Measurements from ENCODE around the gene MYRIP.

MYRIP gene

DNA sequence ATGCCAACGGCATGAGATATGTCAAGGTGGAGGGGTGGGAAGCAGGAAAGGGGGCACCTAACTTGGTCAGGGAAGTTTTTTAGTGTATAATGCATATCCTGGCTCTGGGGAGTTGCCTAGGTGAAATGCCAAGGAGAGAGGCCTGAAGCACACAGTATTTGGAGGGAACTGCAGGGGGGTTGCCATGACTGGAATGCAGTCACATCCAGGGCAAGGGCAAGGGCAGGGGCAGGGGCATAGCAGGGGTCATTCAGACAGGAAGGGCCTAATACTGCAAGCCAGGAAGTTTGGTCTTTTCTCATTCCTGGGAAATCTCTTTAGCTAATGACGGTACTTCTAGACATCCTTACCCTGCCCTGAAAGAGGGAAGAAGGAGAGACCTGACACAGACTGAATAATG, 60.5 kb downstream of the MYRIP start:
- Histone ChIP-seq H3K9me3 (ENCODE audit: control insufficient read depth, insufficient read depth, low read length) (no peaks in the 10 kb centered on the region), H3K4me2 (ENCODE audit: low read length) (no peak overlapping the region), H3K27ac (ENCODE audit: low read depth, low read length) (no peak overlapping the region), H3K79me2 (ENCODE audit: control insufficient read depth, low read length) (no peaks in the 10 kb centered on the region), H3K27me3 (ENCODE audit: control insufficient read depth, low read length) (no peaks in the 10 kb centered on the region), H3K36me3 (ENCODE audit: control insufficient read depth, low read length) (no peaks in the 10 kb centered on the region), H3K4me1 (ENCODE audit: control insufficient read depth, low read length) (no peaks in the 10 kb centered on the region), H3K9me2 (replicated peaks; ENCODE audit: control insufficient read depth, low read length) (no peaks in the 10 kb centered on the region), H4K20me1 (ENCODE audit: control insufficient read depth, insufficient read depth, low read depth, low read length) (no peaks in the 10 kb centered on the region), H3F3A (ENCODE audit: control insufficient read depth, insufficient read depth) (no peaks in the 10 kb centered on the region), H3K4me3 (ENCODE audit: low read length) (no peak overlapping the region)
- TF ChIP-seq, protein P1, sequence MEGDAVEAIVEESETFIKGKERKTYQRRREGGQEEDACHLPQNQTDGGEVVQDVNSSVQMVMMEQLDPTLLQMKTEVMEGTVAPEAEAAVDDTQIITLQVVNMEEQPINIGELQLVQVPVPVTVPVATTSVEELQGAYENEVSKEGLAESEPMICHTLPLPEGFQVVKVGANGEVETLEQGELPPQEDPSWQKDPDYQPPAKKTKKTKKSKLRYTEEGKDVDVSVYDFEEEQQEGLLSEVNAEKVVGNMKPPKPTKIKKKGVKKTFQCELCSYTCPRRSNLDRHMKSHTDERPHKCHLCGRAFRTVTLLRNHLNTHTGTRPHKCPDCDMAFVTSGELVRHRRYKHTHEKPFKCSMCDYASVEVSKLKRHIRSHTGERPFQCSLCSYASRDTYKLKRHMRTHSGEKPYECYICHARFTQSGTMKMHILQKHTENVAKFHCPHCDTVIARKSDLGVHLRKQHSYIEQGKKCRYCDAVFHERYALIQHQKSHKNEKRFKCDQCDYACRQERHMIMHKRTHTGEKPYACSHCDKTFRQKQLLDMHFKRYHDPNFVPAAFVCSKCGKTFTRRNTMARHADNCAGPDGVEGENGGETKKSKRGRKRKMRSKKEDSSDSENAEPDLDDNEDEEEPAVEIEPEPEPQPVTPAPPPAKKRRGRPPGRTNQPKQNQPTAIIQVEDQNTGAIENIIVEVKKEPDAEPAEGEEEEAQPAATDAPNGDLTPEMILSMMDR (IDR thresholded peaks at IDR 0.05; ENCODE audit: low read depth, low read length, poor library complexity, severe bottlenecking): no peak
- no peak for TF ChIP-seq EZH2phosphoT487 (IDR thresholded peaks at IDR 0.05; ENCODE audit: borderline replicate concordance, low read length)

DNA sequence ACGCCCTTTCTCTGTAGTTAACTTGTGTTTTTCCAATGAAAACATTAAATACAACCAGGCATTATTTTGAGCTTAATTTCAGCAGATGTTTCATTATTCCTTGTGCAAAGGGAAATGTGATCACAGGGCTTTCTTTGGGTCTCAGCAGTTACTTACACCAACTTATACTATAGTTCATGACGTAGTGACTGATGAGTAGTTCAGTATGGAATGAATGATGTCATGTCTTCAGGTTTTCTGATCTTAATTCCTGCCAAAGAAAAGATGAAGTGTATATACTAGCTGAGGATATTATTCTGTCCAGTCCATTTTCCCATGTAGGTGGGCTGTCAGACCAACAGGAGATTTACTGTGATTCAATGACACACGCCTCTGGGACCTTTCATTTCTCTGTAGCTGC, 61.3 kb downstream of the MYRIP start:
- Histone ChIP-seq H3K36me3 (ENCODE audit: control insufficient read depth, low read length) (no peaks in the 10 kb centered on the region), H3F3A (ENCODE audit: control insufficient read depth, insufficient read depth) (no peaks in the 10 kb centered on the region), H3K79me2 (ENCODE audit: control insufficient read depth, low read length) (no peaks in the 10 kb centered on the region), H4K20me1 (ENCODE audit: control insufficient read depth, insufficient read depth, low read depth, low read length) (no peaks in the 10 kb centered on the region), H3K4me3 (ENCODE audit: low read length) (no peak overlapping the region), H3K9me3 (ENCODE audit: control insufficient read depth, insufficient read depth, low read length) (no peaks in the 10 kb centered on the region), H3K27ac (ENCODE audit: low read depth, low read length) (no peak overlapping the region), H3K9me2 (replicated peaks; ENCODE audit: control insufficient read depth, low read length) (no peaks in the 10 kb centered on the region), H3K4me1 (ENCODE audit: control insufficient read depth, low read length) (no peaks in the 10 kb centered on the region), H3K27me3 (ENCODE audit: control insufficient read depth, low read length) (no peaks in the 10 kb centered on the region), H3K4me2 (ENCODE audit: low read length) (no peak overlapping the region)
- TF ChIP-seq, protein P1 (IDR thresholded peaks at IDR 0.05; ENCODE audit: low read depth, low read length, poor library complexity, severe bottlenecking): no peak
- no peak for TF ChIP-seq EZH2phosphoT487 (IDR thresholded peaks at IDR 0.05; ENCODE audit: borderline replicate concordance, low read length)

DNA sequence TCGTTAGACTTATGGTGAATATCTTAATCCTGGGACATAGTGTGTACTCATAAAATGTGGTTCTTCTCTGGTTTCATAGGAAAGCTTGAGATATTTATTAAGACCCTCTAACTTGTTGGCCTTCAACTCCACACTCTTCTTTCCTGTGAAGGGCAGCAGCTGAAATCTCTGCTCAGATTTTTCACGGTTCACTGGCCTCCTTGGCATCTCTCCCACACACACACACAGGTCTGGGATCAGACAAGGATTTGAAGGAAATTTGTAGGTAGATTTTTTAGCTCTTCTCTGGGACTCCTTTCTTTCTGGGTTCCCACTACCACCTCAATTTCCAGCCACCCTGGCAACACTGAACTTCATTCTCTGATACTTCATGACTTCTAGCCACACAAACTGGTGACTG, 70.2 kb downstream of the MYRIP start:
- Histone ChIP-seq H3K4me1 (ENCODE audit: control insufficient read depth, low read length) (no peaks in the 10 kb centered on the region), H3K9me3 (ENCODE audit: control insufficient read depth, insufficient read depth, low read length) (no peaks in the 10 kb centered on the region), H3K27me3 (ENCODE audit: control insufficient read depth, low read length) (no peaks in the 10 kb centered on the region), H3K9me2 (replicated peaks; ENCODE audit: control insufficient read depth, low read length) (no peaks in the 10 kb centered on the region), H4K20me1 (ENCODE audit: control insufficient read depth, insufficient read depth, low read depth, low read length) (no peaks in the 10 kb centered on the region), H3K4me3 (ENCODE audit: low read length) (no peak overlapping the region), H3F3A (ENCODE audit: control insufficient read depth, insufficient read depth) (no peaks in the 10 kb centered on the region), H3K27ac (ENCODE audit: low read depth, low read length) (no peak overlapping the region), H3K4me2 (ENCODE audit: low read length) (no peak overlapping the region), H3K36me3 (ENCODE audit: control insufficient read depth, low read length) (no peaks in the 10 kb centered on the region), H3K79me2 (ENCODE audit: control insufficient read depth, low read length) (no peaks in the 10 kb centered on the region)
- no peak for TF ChIP-seq EZH2phosphoT487 (IDR thresholded peaks at IDR 0.05; ENCODE audit: borderline replicate concordance, low read length)
- TF ChIP-seq, protein P1 (IDR thresholded peaks at IDR 0.05; ENCODE audit: low read depth, low read length, poor library complexity, severe bottlenecking): no peak

DNA sequence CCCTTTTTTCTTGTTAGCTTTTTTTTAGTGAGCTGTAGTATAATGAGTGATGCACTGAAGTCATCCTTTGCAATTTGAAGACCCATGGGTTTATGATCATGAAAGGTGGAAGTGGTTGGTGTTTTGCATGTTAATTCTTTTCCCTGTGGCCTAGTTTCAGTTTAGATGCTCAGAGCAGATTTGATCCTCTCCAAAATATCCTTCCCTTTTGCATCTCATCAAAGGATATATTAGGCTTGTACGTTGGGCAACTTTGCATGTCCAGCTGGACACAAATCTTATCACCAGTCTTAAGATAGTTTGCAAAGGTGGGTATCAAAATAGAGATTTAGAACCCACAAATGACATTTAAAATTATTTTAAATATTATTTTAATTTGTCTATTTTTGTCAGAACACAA, 72.7 kb downstream of the MYRIP start:
- no peaks in the 10 kb centered on the region for H4K20me1 ChIP-seq (ENCODE audit: control insufficient read depth, insufficient read depth, low read depth, low read length)
- TF ChIP-seq, protein P1 (IDR thresholded peaks at IDR 0.05; ENCODE audit: low read depth, low read length, poor library complexity, severe bottlenecking): no peak
- no peak for TF ChIP-seq EZH2phosphoT487 (IDR thresholded peaks at IDR 0.05; ENCODE audit: borderline replicate concordance, low read length)
- no peaks in the 10 kb centered on the region for H3K4me1 ChIP-seq (ENCODE audit: control insufficient read depth, low read length)
- no peaks in the 10 kb centered on the region for H3F3A ChIP-seq (ENCODE audit: control insufficient read depth, insufficient read depth)
- H3K79me2 ChIP-seq (ENCODE audit: control insufficient read depth, low read length): no peaks in the 10 kb centered on the region
- H3K4me2 ChIP-seq (ENCODE audit: low read length): no peak overlapping the region
- no peak overlapping the region for H3K4me3 ChIP-seq (ENCODE audit: low read length)
- no peaks in the 10 kb centered on the region for H3K27me3 ChIP-seq (ENCODE audit: control insufficient read depth, low read length)
- H3K36me3 ChIP-seq (ENCODE audit: control insufficient read depth, low read length): no peaks in the 10 kb centered on the region
- H3K9me3 ChIP-seq (ENCODE audit: control insufficient read depth, insufficient read depth, low read length): no peaks in the 10 kb centered on the region
- no peak overlapping the region for H3K27ac ChIP-seq (ENCODE audit: low read depth, low read length)
- no peaks in the 10 kb centered on the region for H3K9me2 ChIP-seq (replicated peaks; ENCODE audit: control insufficient read depth, low read length)

Data from DOHH2 (cell line).